ENCODE measurements around the gene AGRP.
"Not testable (repeated sequence)": the region's sequence is repeated elsewhere in the genome, so short reads cannot be mapped to it uniquely, and the experiment has no call there.

Gene AGRP, protein sequence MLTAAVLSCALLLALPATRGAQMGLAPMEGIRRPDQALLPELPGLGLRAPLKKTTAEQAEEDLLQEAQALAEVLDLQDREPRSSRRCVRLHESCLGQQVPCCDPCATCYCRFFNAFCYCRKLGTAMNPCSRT

DNA sequence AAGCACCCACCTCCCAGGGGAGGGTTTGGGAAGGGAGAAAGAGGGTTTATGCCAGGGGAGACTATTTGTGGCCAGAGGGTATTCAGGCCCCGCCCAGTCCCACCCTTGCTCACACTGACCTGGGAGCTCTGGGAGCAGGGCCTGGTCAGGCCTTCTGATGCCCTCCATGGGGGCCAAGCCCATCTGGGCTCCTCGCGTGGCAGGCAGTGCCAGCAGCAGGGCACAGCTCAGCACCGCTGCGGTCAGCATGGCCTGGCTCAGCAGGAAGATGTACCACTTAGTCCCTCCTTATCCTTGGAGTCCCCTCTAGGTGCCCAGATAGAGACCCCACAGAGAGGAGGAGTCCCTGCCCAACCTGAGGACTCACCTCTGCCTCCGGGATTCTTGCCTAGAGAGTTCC is at the start of gene AGRP:
TSS of gene AGRP (minus strand) at position 398 of the 400 bp plus-strand sequence. CDS start at position 249, 149 bp downstream.
- no peak for DNase-seq (ENCODE audit: low read depth, low spot score)

- no peak for DNase-seq (ENCODE audit: low read depth, low spot score)
Measured at GRCh38 chr16:67531247-67531646, 47.9 kb upstream of the AGRP start.

DNA sequence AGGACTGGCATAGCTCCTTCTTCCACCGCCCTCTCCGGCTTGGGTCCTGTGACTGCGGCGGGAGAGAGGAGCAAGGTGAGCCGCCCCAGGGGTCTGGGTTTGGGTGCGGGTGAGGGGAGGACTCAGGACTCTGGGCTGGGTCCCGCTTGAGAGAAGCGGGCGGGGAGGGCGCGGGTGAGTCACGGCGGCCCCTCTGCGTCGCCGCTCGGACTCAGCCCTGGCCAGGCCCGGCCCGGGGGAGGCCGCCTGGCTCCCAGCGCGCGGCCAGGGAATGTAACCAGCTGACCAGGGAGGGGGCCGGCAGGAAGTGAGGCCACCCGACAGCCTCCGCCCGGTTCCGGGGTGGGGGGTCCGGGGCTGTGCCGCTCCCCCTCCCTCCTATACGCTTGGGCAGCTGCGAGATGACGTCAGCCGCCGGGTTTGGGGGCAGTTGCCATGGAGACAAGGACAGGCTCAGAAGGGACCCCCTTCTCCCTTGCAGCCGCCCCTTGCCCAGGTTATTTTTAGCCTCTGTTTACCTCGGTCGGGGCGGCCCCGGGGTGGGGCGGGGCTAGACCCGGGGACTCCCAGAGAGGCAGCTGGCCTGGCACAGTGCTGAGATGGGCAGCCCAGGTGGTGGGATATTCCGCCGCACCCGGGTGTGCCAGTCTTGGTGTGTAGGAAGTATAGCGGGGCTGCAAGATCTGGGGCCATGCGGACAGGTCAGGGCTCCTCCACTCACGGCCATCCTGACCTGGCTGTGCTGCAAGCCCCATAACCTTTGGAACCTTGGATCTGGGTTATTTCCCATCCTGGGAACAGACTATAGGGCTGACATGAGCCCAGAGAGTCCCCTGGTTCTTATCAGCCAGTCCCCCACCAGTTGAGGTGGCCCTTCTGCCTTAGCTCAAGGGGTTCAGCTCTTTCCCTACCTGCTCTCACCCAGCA is 46.9 kb upstream of the AGRP start:
- DNase-seq (ENCODE audit: low read depth, low spot score) = peak; percentile 63

- DNase-seq (ENCODE audit: low read depth, low spot score) = no peak
Measured at GRCh38 chr16:67529582-67530012, 46.2 kb upstream of the AGRP start.

DNA sequence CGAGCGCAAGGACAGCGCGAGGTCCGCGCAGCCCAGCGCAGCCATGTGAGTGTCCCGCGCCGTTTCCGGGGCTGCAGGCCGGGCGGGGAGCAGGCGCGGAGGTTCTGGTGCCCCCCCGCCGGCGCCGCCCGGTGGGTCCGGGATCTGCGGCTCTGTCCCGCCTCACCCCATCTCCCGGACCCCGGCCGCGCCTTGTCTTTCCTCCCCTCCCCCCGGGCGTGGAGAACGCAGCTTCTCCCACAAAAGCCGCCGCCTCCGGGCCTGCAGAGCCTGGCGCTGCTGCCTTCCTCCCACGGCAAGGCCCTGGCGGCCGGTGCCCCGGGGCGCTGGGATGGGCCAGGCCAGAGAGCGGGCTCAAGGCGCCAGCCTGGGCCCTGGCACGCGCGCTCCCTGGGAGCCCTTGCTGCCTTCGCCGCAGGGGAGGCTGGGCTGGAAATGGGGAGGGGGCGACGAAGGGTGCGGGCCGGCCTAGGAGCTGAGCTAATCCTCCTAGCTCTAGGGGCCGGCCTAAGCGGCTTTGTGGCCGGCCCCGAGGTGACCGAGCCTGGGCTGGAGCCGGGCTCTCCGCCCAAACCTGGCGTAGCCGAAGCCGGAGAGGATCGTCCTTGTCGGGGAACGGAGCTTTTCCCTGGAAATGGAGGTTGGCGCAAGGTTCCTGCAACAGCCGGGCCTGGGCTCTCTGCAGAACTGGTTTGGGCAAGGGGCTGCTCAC is 45.7 kb upstream of the AGRP start:
- peak; percentile 71 for DNase-seq (ENCODE audit: low read depth, low spot score)

GRCh38 chr16:67528222-67528869 is 45.0 kb upstream of the AGRP start, which contains the start of gene RIPOR1:
TSS of gene RIPOR1 (plus strand) at chr16:67528829. CDS start at chr16:67538447, 9,618 bp downstream.
- DNase-seq (ENCODE audit: low read depth, low spot score) = peak; percentile 68

- DNase-seq (ENCODE audit: low read depth, low spot score) = peak; percentile 46
Measured at GRCh38 chr16:67526149-67526791, 42.9 kb upstream of the AGRP start.

- peak; percentile 31 for DNase-seq (ENCODE audit: low read depth, low spot score)
Measured at GRCh38 chr16:67525176-67525860, 42.0 kb upstream of the AGRP start.

- DNase-seq (ENCODE audit: low read depth, low spot score) = peak; percentile 99
Measured at GRCh38 chr16:67521095-67521804, 37.9 kb upstream of the AGRP start.

GRCh38 chr16:67519242-67519641 is 35.9 kb upstream of the AGRP start:
- DNase-seq (ENCODE audit: low read depth, low spot score) = no peak

GRCh38 chr16:67518676-67519075 is 35.3 kb upstream of the AGRP start:
- DNase-seq (ENCODE audit: low read depth, low spot score) = no peak

DNA sequence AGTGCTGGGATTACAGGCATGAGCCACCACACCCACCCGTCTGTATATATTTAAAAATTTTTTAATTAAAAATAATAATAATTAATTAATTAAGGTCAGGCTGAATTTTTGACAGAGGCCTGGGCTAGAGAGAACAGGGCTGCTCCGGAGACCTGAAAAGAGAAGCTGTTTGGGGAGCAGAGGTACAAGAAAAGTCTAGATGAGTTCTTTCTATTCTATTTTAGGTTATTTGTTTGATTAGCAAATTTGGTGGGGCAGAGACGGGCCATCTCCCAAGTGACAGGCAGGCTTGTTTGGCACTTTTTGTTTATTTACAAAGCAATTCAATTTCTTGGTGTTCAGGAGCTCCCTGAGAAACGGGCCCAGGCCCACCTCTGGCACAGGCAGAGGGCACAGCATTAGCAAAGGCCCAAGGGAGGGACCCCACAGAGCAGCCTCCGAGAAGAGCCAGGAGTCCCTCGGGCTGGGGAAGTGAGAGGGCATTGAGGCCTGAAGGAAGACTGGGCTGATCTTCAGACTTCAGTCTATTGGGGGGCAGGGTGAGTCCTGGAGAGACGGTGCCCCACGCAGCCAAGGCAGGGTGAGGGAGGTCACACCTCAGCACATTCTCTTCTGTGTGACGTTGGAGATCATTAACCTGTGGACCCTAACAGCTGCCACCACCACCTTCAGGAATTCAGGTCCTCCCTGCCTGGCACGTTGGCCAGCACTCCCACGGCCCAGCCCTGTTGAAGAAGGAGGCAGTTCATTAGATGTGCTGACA is 34.5 kb upstream of the AGRP start:
- DNase-seq (ENCODE audit: low read depth, low spot score) = no peak

GRCh38 chr16:67517155-67517445 is 33.8 kb upstream of the AGRP start:
- no peak for DNase-seq (ENCODE audit: low read depth, low spot score)

- no peak for DNase-seq (ENCODE audit: low read depth, low spot score)
Measured at GRCh38 chr16:67516296-67517154, 33.2 kb upstream of the AGRP start.

DNA sequence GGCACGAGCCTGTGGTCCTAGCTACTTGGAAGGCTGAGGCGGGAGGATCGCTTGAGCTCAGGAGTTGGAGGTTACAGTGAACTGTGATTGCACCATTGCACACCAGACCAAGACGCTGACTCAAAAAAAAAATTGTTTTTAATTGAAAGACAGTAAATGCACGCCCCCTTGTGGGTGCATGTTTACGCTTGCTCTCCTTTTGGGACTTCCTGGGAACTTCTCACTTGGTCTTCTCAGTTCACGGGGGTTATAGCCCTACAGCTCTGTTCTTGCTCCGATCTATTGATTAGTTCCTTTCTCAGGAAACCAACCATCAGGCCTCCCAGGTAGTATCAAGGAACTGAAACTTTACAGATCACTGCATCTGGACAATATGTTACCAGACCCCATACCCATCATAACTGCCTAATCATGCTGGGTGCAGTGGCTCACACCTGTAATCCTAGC is 31.1 kb upstream of the AGRP start:
- peak; percentile 82 for DNase-seq (ENCODE audit: low read depth, low spot score)

GRCh38 chr16:67513892-67514291 is 30.5 kb upstream of the AGRP start:
- DNase-seq (ENCODE audit: low read depth, low spot score) = not testable (repeated sequence)

GRCh38 chr16:67509016-67509415 is 25.7 kb upstream of the AGRP start:
- no peak for DNase-seq (ENCODE audit: low read depth, low spot score)

- DNase-seq (ENCODE audit: low read depth, low spot score) = no peak
Measured at GRCh38 chr16:67506468-67506867, 23.1 kb upstream of the AGRP start.
